Measurements from ENCODE around the gene ALDH1L1.

ALDH1L1 gene

DNA sequence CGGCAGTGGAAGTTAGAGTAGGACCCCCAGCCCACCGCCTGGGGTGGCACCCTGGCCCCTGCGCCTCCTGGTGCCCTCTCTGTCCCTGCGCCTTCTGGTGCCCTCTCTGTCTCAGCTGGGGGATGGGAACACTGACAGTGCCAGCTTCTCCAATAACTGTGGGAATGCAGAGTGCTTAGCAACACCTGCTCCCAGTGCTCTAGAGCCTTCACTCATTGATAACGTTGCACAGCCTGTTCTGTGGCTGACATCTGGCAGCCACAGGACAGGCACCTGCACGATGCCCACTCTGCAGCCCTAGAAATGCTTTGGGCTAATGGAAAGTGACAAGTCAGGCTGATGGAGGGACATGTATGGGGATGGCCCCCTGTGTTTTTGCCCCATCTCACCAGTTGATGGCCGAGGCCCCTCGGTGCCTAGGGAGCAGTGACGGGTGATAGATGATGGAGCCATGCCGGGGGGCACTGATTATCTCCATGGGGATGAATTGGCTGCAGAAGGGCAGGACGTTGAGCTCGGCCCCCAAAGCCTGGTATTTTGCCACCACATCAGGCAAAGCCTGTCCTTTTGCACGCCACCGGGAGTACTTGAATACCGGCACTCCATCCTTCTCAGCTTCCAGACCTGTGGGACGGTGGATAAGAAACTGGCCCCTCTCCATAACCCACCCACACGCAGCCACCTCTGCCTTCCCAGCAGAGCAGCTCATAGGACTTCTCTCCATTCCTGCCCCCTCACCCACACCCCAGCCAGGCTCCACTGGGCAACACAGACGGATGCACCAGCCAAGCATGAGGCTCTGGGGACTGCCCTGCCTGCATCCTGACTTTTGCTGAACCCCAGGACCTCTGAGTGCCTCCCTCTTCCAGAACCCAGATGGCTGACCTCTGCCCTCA lies 22.1 kb downstream of the ALDH1L1 start:
- no peak overlapping the region for H3K27ac ChIP-seq (ENCODE audit: extremely low read depth, low read depth, low read length)
- no peaks in the 10 kb centered on the region for H3K9me3 ChIP-seq (ENCODE audit: control insufficient read depth, insufficient read depth, low read depth, low read length)
- no peaks in the 10 kb centered on the region for H3K36me3 ChIP-seq (ENCODE audit: control insufficient read depth in 2 of 2, insufficient read depth in 1 of 2, low read length in 2 of 2)
- H3K4me1 ChIP-seq (ENCODE audit: control insufficient read depth, insufficient read depth, low read length): no peaks in the 10 kb centered on the region
- TF ChIP-seq GFI1B (tag by site-specific recombination; IDR thresholded peaks at IDR 0.05) (no peak), ZNF248 (tag by site-specific recombination; IDR thresholded peaks at IDR 0.05) (no peak), ZFHX2 (tag by site-specific recombination; conservative IDR thresholded peaks at IDR 0.05) (peak; percentile 56), ZNF341 (tag by site-specific recombination; IDR thresholded peaks at IDR 0.05; ENCODE audit: low read depth) (no peak), EGR2 (tag by site-specific recombination; IDR thresholded peaks at IDR 0.05; ENCODE audit: low read depth) (peak; percentile 71)
- ChIA-PET POLR2A (no interaction called here), CTCF (no interaction called here)
- H3K4me3 ChIP-seq (ENCODE audit: low read depth, low read length): no peak overlapping the region

GRCh38 chr3:126157083-126157768 lies 23.2 kb downstream of the ALDH1L1 start:
- CTCF ChIA-PET: interaction anchor here (0.5 kb wide), 1 partner anchor 13 kb away, joined by 5 read pairs; no protein-coding TSS in a partner anchor
- Histone ChIP-seq H3K27ac (ENCODE audit: extremely low read depth, low read depth, low read length) (no peak overlapping the region), H3K36me3 (ENCODE audit: control insufficient read depth in 2 of 2, insufficient read depth in 1 of 2, low read length in 2 of 2) (no peaks in the 10 kb centered on the region), H3K9me3 (ENCODE audit: control insufficient read depth, insufficient read depth, low read depth, low read length) (no peaks in the 10 kb centered on the region), H3K4me1 (ENCODE audit: control insufficient read depth, insufficient read depth, low read length) (no peaks in the 10 kb centered on the region), H3K4me3 (ENCODE audit: low read depth, low read length) (no peak overlapping the region)
- POLR2A ChIA-PET: no interaction called here
- TF ChIP-seq ZNF350 (tag by site-specific recombination; IDR thresholded peaks at IDR 0.05) (no peak), SALL2 (tag by site-specific recombination; IDR thresholded peaks at IDR 0.05; ENCODE audit: borderline replicate concordance) (no peak), ZNF354C (tag by site-specific recombination; IDR thresholded peaks at IDR 0.05; ENCODE audit: borderline replicate concordance, low read depth) (no peak)

DNA sequence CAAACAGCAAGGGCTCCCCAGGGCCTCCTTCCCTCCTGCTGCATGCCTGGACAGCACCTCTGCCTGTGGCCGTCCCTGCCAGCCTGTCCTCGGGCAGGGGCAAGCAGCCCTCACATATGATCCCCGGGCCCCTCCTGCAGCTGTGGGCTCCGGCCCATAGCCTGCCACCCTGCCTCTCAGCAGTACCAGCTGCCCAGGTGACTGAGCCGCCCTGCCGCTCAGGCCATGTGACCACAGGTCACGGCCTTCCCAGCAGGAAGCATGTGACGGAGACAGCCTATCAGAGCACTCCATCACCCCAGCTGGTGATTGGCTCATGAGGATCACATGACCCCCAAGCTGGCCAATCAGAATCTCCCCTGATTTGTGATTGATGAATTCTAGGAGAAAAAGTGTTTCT lies 23.9 kb downstream of the ALDH1L1 start:
- no peaks in the 10 kb centered on the region for H3K4me1 ChIP-seq (ENCODE audit: control insufficient read depth, insufficient read depth, low read length)
- H3K27ac ChIP-seq (ENCODE audit: extremely low read depth, low read depth, low read length): no peak overlapping the region
- no peak overlapping the region for H3K4me3 ChIP-seq (ENCODE audit: low read depth, low read length)
- ChIA-PET CTCF (interaction anchor here (0.5 to 0.8 kb wide), 2 partner anchors 8 to 14 kb away, joined by 3 to 5 read pairs; no protein-coding TSS in a partner anchor), POLR2A (no interaction called here)
- no peaks in the 10 kb centered on the region for H3K36me3 ChIP-seq (ENCODE audit: control insufficient read depth in 2 of 2, insufficient read depth in 1 of 2, low read length in 2 of 2)
- no peaks in the 10 kb centered on the region for H3K9me3 ChIP-seq (ENCODE audit: control insufficient read depth, insufficient read depth, low read depth, low read length)
- TF ChIP-seq ZNF133 (tag by site-specific recombination; IDR thresholded peaks at IDR 0.05) (no peak), ZSCAN5A (tag by site-specific recombination; IDR thresholded peaks at IDR 0.05) (no peak), KLF10 (tag by site-specific recombination; IDR thresholded peaks at IDR 0.05) (no peak), GFI1B (tag by site-specific recombination; IDR thresholded peaks at IDR 0.05) (no peak), ZNF707 (tag by site-specific recombination; IDR thresholded peaks at IDR 0.05) (no peak), ZBTB17 (tag by site-specific recombination; IDR thresholded peaks at IDR 0.05) (no peak), ZNF426 (tag by site-specific recombination; IDR thresholded peaks at IDR 0.05) (no peak), ZNF2 (tag by site-specific recombination; IDR thresholded peaks at IDR 0.05) (no peak), ZNF518A (tag by site-specific recombination; conservative IDR thresholded peaks at IDR 0.05; ENCODE audit: low read depth) (no peak), ZNF280C (tag by site-specific recombination; IDR thresholded peaks at IDR 0.05) (no peak)
- TF ChIP-seq, protein P1, sequence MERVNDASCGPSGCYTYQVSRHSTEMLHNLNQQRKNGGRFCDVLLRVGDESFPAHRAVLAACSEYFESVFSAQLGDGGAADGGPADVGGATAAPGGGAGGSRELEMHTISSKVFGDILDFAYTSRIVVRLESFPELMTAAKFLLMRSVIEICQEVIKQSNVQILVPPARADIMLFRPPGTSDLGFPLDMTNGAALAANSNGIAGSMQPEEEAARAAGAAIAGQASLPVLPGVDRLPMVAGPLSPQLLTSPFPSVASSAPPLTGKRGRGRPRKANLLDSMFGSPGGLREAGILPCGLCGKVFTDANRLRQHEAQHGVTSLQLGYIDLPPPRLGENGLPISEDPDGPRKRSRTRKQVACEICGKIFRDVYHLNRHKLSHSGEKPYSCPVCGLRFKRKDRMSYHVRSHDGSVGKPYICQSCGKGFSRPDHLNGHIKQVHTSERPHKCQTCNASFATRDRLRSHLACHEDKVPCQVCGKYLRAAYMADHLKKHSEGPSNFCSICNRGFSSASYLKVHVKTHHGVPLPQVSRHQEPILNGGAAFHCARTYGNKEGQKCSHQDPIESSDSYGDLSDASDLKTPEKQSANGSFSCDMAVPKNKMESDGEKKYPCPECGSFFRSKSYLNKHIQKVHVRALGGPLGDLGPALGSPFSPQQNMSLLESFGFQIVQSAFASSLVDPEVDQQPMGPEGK (tag by site-specific recombination; IDR thresholded peaks at IDR 0.05): no peak
